HFFc6 (cell line): ENCODE measurements around the gene ZNRF3. TPM values are rescaled to one million over a fixed set of nuclear protein-coding genes. Genes with fewer than 3 reads are reported as not detected.
"Not testable (repeated sequence)": the region's sequence is repeated elsewhere in the genome, so short reads cannot be mapped to it uniquely, and the experiment has no call there.

ENCODE experiments used
- DNase-seq: peaks from one replicate; pipeline ENCODE4 v3.0.0-alpha.2; 2018
- H3K27ac Mint-ChIP-seq: 2 replicates; pipeline ENCODE4 v1.8.0; 2020; ENCODE audit warnings: mild to moderate bottlenecking, mixed read lengths
- H3K27me3 Mint-ChIP-seq: 2 replicates; pipeline ENCODE4 v1.8.0; 2021; ENCODE audit warnings: mild to moderate bottlenecking, moderate library complexity, mixed read lengths; ENCODE audit not compliant: insufficient read depth
- H3K36me3 Mint-ChIP-seq: 2 replicates; pipeline ENCODE4 v1.8.0; 2021; ENCODE audit warnings: low read depth, mixed read lengths
- H3K4me1 Mint-ChIP-seq: 2 replicates; pipeline ENCODE4 v1.8.0; 2020; ENCODE audit warnings: low read depth, mixed read lengths
- H3K4me3 Mint-ChIP-seq: 2 replicates; pipeline ENCODE4 v1.8.0; 2020; ENCODE audit warnings: mild to moderate bottlenecking, moderate library complexity, mixed read lengths
- H3K9me3 Mint-ChIP-seq: 2 replicates; pipeline ENCODE4 v1.8.0; 2020; ENCODE audit warnings: mild to moderate bottlenecking, mixed read lengths
- CTCF ChIP-seq: fragments of 200-600 bp; sonication (generic); IDR thresholded peaks from 2 replicates; pipeline ENCODE4 v1.5.0; 2021; ENCODE audit warnings: antibody characterized with exemption, mild to moderate bottlenecking
- total RNA-seq, 6 experiments: library from RNA; stranded (reverse); fragmentation: NEBNext Ultra II Directional; extraction: Animal tissue kit (Norgen Biotek cat#: 25700); gene quantifications; 2 replicates in 1 of 6; 3 replicates in 5 of 6; pipeline ENCODE4 v1.2.3, GENCODE V29; 2021

ZNRF3 gene
- total RNA-seq, 6 experiments from 2014 or later, result 3.3 to 4.7 (median 3.6) TPM

GRCh38 chr22:28885939-28886338 lies 2.6 kb downstream of the ZNRF3 start:
- no peaks in the 10 kb centered on the region for H3K9me3 Mint-ChIP-seq
- H3K4me1 Mint-ChIP-seq, result peaks cover 25% of the 10 kb centered on the region
- no peak for DNase-seq
- no peak for TF ChIP-seq CTCF
- H3K27ac Mint-ChIP-seq, result no peak overlapping the region
- peaks cover 4% of the 10 kb centered on the region; the same call in 1 of the 2 replicates for H3K27me3 Mint-ChIP-seq
- H3K4me3 Mint-ChIP-seq, result no peak overlapping the region
- H3K36me3 Mint-ChIP-seq, result no peaks in the 10 kb centered on the region

- H3K36me3 Mint-ChIP-seq, H3K27ac Mint-ChIP-seq: not testable (repeated sequence)
- peaks cover 25% of the 10 kb centered on the region for H3K4me1 Mint-ChIP-seq
Observed at GRCh38 chr22:28886679-28887078, 3.3 kb downstream of the ZNRF3 start.

GRCh38 chr22:28887725-28888459 lies 4.5 kb downstream of the ZNRF3 start:
- no peak for DNase-seq
- Mint-ChIP-seq H3K27me3 (peaks cover 4% of the 10 kb centered on the region; the same call in 1 of the 2 replicates), H3K36me3 (no peaks in the 10 kb centered on the region), H3K27ac (no peak overlapping the region), H3K4me1 (peaks cover 16% of the 10 kb centered on the region), H3K4me3 (no peak overlapping the region), H3K9me3 (no peaks in the 10 kb centered on the region)
- no peak for TF ChIP-seq CTCF

More at GRCh38 chr22:28886679-28887078, 3.3 kb downstream of the ZNRF3 start:
- H3K4me3 Mint-ChIP-seq, H3K27me3 Mint-ChIP-seq, DNase-seq, H3K9me3 Mint-ChIP-seq: not testable (repeated sequence)

GRCh38 chr22:28889478-28890024 lies 6.2 kb downstream of the ZNRF3 start:
- H3K36me3 Mint-ChIP-seq, result no peaks in the 10 kb centered on the region
- no peak overlapping the region for H3K4me3 Mint-ChIP-seq
- H3K27me3 Mint-ChIP-seq, result peaks cover 4% of the 10 kb centered on the region; the same call in 1 of the 2 replicates
- no peak for DNase-seq
- TF ChIP-seq CTCF, result no peak
- peaks cover 12% of the 10 kb centered on the region for H3K4me1 Mint-ChIP-seq
- H3K9me3 Mint-ChIP-seq, result no peaks in the 10 kb centered on the region
- H3K27ac Mint-ChIP-seq, result no peak overlapping the region

- H3K4me1 Mint-ChIP-seq, result no peaks in the 10 kb centered on the region
- H3K4me3 Mint-ChIP-seq, result no peak overlapping the region
- H3K27me3 Mint-ChIP-seq, result peaks cover 2% of the 10 kb centered on the region; the same call in 1 of the 2 replicates
- H3K9me3 Mint-ChIP-seq, result no peaks in the 10 kb centered on the region
- H3K36me3 Mint-ChIP-seq, result no peaks in the 10 kb centered on the region
- H3K27ac Mint-ChIP-seq, result no peak overlapping the region
- DNase-seq, result no peak
- TF ChIP-seq CTCF, result no peak
Observed at GRCh38 chr22:28891156-28891733, 7.9 kb downstream of the ZNRF3 start.

GRCh38 chr22:28892175-28892731 lies 8.9 kb downstream of the ZNRF3 start:
- Mint-ChIP-seq H3K4me1 (no peaks in the 10 kb centered on the region), H3K9me3 (no peaks in the 10 kb centered on the region), H3K27ac (no peak overlapping the region), H3K27me3 (peaks cover 2% of the 10 kb centered on the region; the same call in 1 of the 2 replicates), H3K36me3 (no peaks in the 10 kb centered on the region), H3K4me3 (no peak overlapping the region)
- no peak for TF ChIP-seq CTCF
- DNase-seq, result no peak
